Hepatocyte (in vitro differentiated cells): ENCODE results near the gene LAMTOR4. TPM values are rescaled to one million over a fixed set of nuclear protein-coding genes. Genes with fewer than 3 reads are reported as not detected.

Experiments used
- DNase-seq: peaks from one replicate; pipeline ENCODE4 v3.0.0-alpha.2; 2016; ENCODE audit warnings: low spot score
- H2AFZ ChIP-seq: fragments of 200-600 bp; sonication (generic); 2 replicates; pipeline ENCODE4 v1.6.0; 2016; ENCODE audit warnings: antibody characterized with exemption, mild to moderate bottlenecking
- H3K27ac ChIP-seq: fragments of 200-600 bp; sonication (generic); 2 replicates; pipeline ENCODE4 v1.5.1; 2016; ENCODE audit warnings: mild to moderate bottlenecking
- H3K27me3 ChIP-seq: fragments of 200-600 bp; sonication (generic); 2 replicates; pipeline ENCODE4 v1.6.1; 2016
- H3K36me3 ChIP-seq: fragments of 200-600 bp; sonication (generic); replicated peaks from 2 replicates; pipeline ENCODE4 v1.5.1; 2016; ENCODE audit warnings: low read depth; ENCODE audit not compliant: insufficient read depth
- H3K4me1 ChIP-seq: fragments of 200-600 bp; sonication (generic); 2 replicates; pipeline ENCODE4 v1.5.1; 2016; ENCODE audit warnings: mild to moderate bottlenecking, moderate library complexity; ENCODE audit not compliant: insufficient read depth
- H3K4me2 ChIP-seq: fragments of 200-600 bp; sonication (generic); 2 replicates; pipeline ENCODE4 v1.6.0; 2016
- H3K4me3 ChIP-seq: fragments of 200-600 bp; sonication (generic); 2 replicates; pipeline ENCODE4 v1.5.1; 2016; ENCODE audit warnings: mild to moderate bottlenecking
- H3K79me2 ChIP-seq: fragments of 200-600 bp; sonication (generic); 2 replicates; pipeline ENCODE4 v1.6.0; 2017; ENCODE audit warnings: mild to moderate bottlenecking
- H3K9me2 ChIP-seq: fragments of 200-600 bp; sonication (generic); replicated peaks from 2 replicates; pipeline ENCODE4 v1.6.0; 2017; ENCODE audit warnings: mild to moderate bottlenecking; ENCODE audit not compliant: insufficient read depth
- H3K9me3 ChIP-seq: fragments of 200-600 bp; sonication (generic); 2 replicates; pipeline ENCODE4 v1.5.1; 2016; ENCODE audit warnings: low read depth, mild to moderate bottlenecking
- H4K20me1 ChIP-seq: fragments of 200-600 bp; sonication (generic); 2 replicates; pipeline ENCODE4 v1.6.0; 2016; ENCODE audit warnings: mild to moderate bottlenecking; ENCODE audit not compliant: insufficient read depth, poor library complexity, severe bottlenecking
- CTCF ChIP-seq: fragments of 200-600 bp; sonication (generic); IDR thresholded peaks from 2 replicates; pipeline ENCODE4 v1.5.1; 2016; ENCODE audit warnings: antibody characterized with exemption, mild to moderate bottlenecking; ENCODE audit not compliant: poor library complexity
- EZH2 ChIP-seq: fragments of 200-600 bp; sonication (generic); IDR thresholded peaks from 2 replicates; pipeline ENCODE4 v1.6.1; 2016; ENCODE audit warnings: antibody characterized with exemption, mild to moderate bottlenecking, borderline replicate concordance
- EZH2phosphoT487 ChIP-seq: fragments of 200-600 bp; sonication (generic); IDR thresholded peaks from one replicate; pipeline ENCODE4 v1.6.1; 2018; ENCODE audit warnings: antibody characterized with exemption, mild to moderate bottlenecking, low read depth, moderate library complexity; ENCODE audit not compliant: unreplicated experiment, severe bottlenecking
- WGBS: methylation state at CpG from one replicate; pipeline ENCODE4 v1.1.6; 2016; ENCODE audit warnings: low lambda C conversion rate; ENCODE audit errors: missing lambda C conversion rate; 5-methylcytosine and 5-hydroxymethylcytosine counted together
- polyA plus RNA-seq: library from polyadenylated mRNA; unstranded; fragments of >200 nt; fragmentation: Nextera tagmentation; extraction: Ambion mirVana; gene quantifications from 2 replicates; pipeline ENCODE4 v1.2.1, GENCODE V29; 2016
- total RNA-seq: library from RNA; depleted of rRNA; stranded (reverse); fragments of >200 nt; gene quantifications from 2 replicates; pipeline ENCODE4 v1.2.3, GENCODE V29; 2014

LAMTOR4 gene
- total and polyA plus RNA-seq, 2 experiments from 2014 or later = 90.5 to 228 TPM

DNA sequence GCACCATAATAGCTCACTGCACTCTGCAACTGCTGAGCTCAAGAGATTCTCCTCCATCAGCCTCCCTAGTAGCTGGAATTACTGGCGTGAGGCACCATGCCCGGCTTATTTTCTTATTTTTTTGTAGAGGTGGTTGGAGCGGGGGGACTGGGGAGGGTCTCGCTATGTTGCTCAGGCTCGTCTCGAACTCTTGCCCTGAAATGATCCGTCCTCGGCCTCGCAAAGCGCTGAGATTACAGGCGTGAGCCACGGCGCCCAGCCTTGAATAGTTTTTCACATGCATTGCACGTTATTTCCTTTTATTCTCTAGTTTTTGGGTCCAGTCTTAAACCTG is 526 bp upstream of the LAMTOR4 start:
- Histone ChIP-seq H3K36me3 (no peaks in the 10 kb centered on the region), H3K9me2 (no peaks in the 10 kb centered on the region), H3K79me2 (peaks cover 37% of the 10 kb centered on the region), H3K27me3 (no peaks in the 10 kb centered on the region), H3K4me2 (peak overlapping the region; percentile 72), H3K9me3 (no peaks in the 10 kb centered on the region), H3K4me3 (no peak overlapping the region), H4K20me1 (no peaks in the 10 kb centered on the region), H2AFZ (peak overlapping the region; percentile 42), H3K4me1 (peaks cover 2% of the 10 kb centered on the region), H3K27ac (peak overlapping the region; percentile 50)
- no peak for DNase-seq
- TF ChIP-seq CTCF = no peak
- TF ChIP-seq EZH2phosphoT487 = no peak
- 50% methylated on average over 14 of the region's 14 CpGs for WGBS

DNA sequence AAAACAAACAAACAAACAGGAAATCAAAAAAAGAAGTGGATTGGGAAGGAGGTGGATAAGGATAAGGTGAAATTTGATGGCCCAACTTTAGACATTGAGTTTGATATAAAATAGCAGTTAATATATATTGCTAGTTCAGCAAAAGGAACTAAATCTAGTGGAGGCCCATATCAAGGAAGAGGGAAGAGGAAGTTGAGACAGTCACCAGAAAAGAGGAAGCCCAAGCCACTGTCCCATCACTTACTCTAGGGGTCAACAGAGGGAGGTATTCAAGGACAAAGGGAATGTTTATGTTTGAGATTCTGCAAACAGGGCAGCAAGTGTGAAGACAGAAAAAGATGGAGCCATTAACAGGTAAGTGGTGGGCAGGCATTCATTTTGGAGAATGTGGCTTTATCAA is 3.7 kb downstream of the LAMTOR4 start:
- peaks cover 40% of the 10 kb centered on the region for H3K79me2 ChIP-seq
- DNase-seq = no peak
- no peak overlapping the region for H2AFZ ChIP-seq
- H3K27me3 ChIP-seq = no peaks in the 10 kb centered on the region
- no peak overlapping the region for H3K4me2 ChIP-seq
- H4K20me1 ChIP-seq = no peaks in the 10 kb centered on the region
- no peaks in the 10 kb centered on the region for H3K9me3 ChIP-seq
- H3K36me3 ChIP-seq = no peaks in the 10 kb centered on the region
- H3K4me3 ChIP-seq = no peak overlapping the region
- H3K4me1 ChIP-seq = peaks cover 12% of the 10 kb centered on the region
- TF ChIP-seq EZH2 (no peak), EZH2phosphoT487 (no peak), CTCF (no peak)
- no peaks in the 10 kb centered on the region for H3K9me2 ChIP-seq
- H3K27ac ChIP-seq = no peak overlapping the region

DNA sequence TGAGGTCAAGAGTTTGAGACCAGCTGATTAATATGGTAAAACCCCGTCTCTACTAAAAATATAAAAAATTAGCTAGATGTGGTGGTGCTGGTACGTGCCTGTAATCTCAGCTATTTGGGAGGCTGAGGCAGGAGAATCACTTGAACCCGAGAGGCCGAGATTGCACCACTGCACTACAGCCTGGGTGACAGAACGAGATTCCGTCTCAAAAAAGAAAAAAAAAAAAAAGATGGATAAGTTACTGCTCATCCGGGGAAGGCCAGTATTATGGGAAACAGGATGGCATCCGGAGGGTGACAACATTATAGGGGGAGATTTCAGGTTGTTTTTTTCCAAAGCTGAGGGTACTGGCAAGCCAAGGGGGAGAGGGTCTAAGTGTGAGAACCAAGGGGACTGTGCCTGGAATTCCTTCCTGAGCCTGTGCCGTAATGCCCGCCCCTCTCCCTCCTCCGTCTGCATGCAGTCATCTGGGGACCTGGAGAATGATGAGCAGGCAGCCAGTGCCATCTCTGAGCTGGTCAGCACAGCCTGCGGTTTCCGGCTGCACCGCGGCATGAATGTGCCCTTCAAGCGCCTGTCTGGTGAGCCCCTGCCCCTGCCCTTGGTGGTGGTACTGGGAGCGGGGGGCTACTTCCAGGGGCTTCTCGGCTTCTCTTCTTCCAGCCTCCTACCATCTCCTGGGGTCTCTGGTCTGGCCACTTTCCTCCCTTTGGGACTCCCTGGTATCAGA is 4.4 kb downstream of the LAMTOR4 start:
- 94% methylated on average over 18 of the region's 18 CpGs for WGBS
- no peaks in the 10 kb centered on the region for H3K27me3 ChIP-seq
- H3K4me2 ChIP-seq = no peak overlapping the region
- no peaks in the 10 kb centered on the region for H3K9me3 ChIP-seq
- no peaks in the 10 kb centered on the region for H3K9me2 ChIP-seq
- no peak for DNase-seq
- TF ChIP-seq EZH2 (no peak), EZH2phosphoT487 (no peak), CTCF (no peak)
- no peak overlapping the region for H2AFZ ChIP-seq
- H3K27ac ChIP-seq = peak overlapping the region; percentile 73
- H3K4me3 ChIP-seq = no peak overlapping the region
- no peaks in the 10 kb centered on the region for H4K20me1 ChIP-seq
- H3K79me2 ChIP-seq = peaks cover 46% of the 10 kb centered on the region
- H3K4me1 ChIP-seq = peaks cover 15% of the 10 kb centered on the region
- no peaks in the 10 kb centered on the region for H3K36me3 ChIP-seq
